Measurements from ENCODE around the gene CCDC12. TPM values are rescaled to one million over a fixed set of nuclear protein-coding genes. Genes with fewer than 3 reads are reported as not detected.

The CCDC12 gene
- polyA plus RNA-seq, 4 donors = 59.7 to 84.5 (median 76.0) TPM

- WGBS, 3 donors = 74 to 80% (median 77%) methylated on average over 22 of the region's 22 CpGs
- H3K4me1 ChIP-seq (ENCODE audit: control insufficient read depth in 3 of 3, insufficient read depth in 2 of 3, low read depth in 1 of 3, low read length in 2 of 3) = no peaks in the 10 kb centered on the region
- H3K36me3 ChIP-seq (ENCODE audit: control insufficient read depth in 3 of 3, insufficient read depth in 2 of 3, low read depth in 1 of 3, low read length in 3 of 3) = peaks cover 0 to 2% (median 0%) of the 10 kb centered on the region in 3 donors
- no peak overlapping the region for H3K27ac ChIP-seq (ENCODE audit: low read depth in 1 of 3, low read length in 2 of 3)
- no peaks in the 10 kb centered on the region for H3K9me3 ChIP-seq (ENCODE audit: control insufficient read depth in 2 of 2, insufficient read depth in 1 of 2, low read depth in 1 of 2, low read length in 1 of 2)
- peaks cover 0 to 20% (median 4%) of the 10 kb centered on the region in 3 donors for H3K27me3 ChIP-seq (ENCODE audit: control insufficient read depth in 3 of 3, insufficient read depth in 3 of 3, low read length in 3 of 3)
- DNase-seq (no peak), FAIRE-seq (no peak)
- H3K4me3 ChIP-seq (ENCODE audit: low read depth in 1 of 3, low read length in 3 of 3) = no peak overlapping the region
Measured at GRCh38 chr3:46899151-46900006, 77.2 kb downstream of the CCDC12 start.

GRCh38 chr3:46898321-46899150, 78.0 kb downstream of the CCDC12 start:
- Histone ChIP-seq H3K36me3 (ENCODE audit: control insufficient read depth in 3 of 3, insufficient read depth in 2 of 3, low read depth in 1 of 3, low read length in 3 of 3) (peaks cover 0 to 2% (median 0%) of the 10 kb centered on the region in 3 donors), H3K9me3 (ENCODE audit: control insufficient read depth in 2 of 2, insufficient read depth in 1 of 2, low read depth in 1 of 2, low read length in 1 of 2) (no peaks in the 10 kb centered on the region), H3K4me1 (ENCODE audit: control insufficient read depth in 3 of 3, insufficient read depth in 2 of 3, low read depth in 1 of 3, low read length in 2 of 3) (no peaks in the 10 kb centered on the region), H3K4me3 (ENCODE audit: low read depth in 1 of 3, low read length in 3 of 3) (no peak overlapping the region), H3K27me3 (ENCODE audit: control insufficient read depth in 3 of 3, insufficient read depth in 3 of 3, low read length in 3 of 3) (peaks cover 0 to 24% (median 4%) of the 10 kb centered on the region in 3 donors), H3K27ac (ENCODE audit: low read depth in 1 of 3, low read length in 2 of 3) (no peak overlapping the region)
- DNase-seq (peak in 1 of 2 donors; percentile 25), FAIRE-seq (no peak)
- 14 to 20% (median 14%) methylated on average over 51 to 69 of the region's 71 CpGs for WGBS, 3 donors

GRCh38 chr3:46897829-46898320, 78.7 kb downstream of the CCDC12 start:
- Histone ChIP-seq H3K27me3 (ENCODE audit: control insufficient read depth in 3 of 3, insufficient read depth in 3 of 3, low read length in 3 of 3) (peaks cover 0 to 30% (median 4%) of the 10 kb centered on the region in 3 donors), H3K4me1 (ENCODE audit: control insufficient read depth in 3 of 3, insufficient read depth in 2 of 3, low read depth in 1 of 3, low read length in 2 of 3) (peaks cover 0 to 1% (median 0%) of the 10 kb centered on the region in 3 donors), H3K36me3 (ENCODE audit: control insufficient read depth in 3 of 3, insufficient read depth in 2 of 3, low read depth in 1 of 3, low read length in 3 of 3) (no peaks in the 10 kb centered on the region), H3K4me3 (ENCODE audit: low read depth in 1 of 3, low read length in 3 of 3) (no peak overlapping the region), H3K9me3 (ENCODE audit: control insufficient read depth in 2 of 2, insufficient read depth in 1 of 2, low read depth in 1 of 2, low read length in 1 of 2) (no peaks in the 10 kb centered on the region), H3K27ac (ENCODE audit: low read depth in 1 of 3, low read length in 2 of 3) (no peak overlapping the region)
- WGBS, 3 donors = 61 to 71% (median 70%) methylated on average over 15 of the region's 15 CpGs
- no peak for DNase-seq
- no peak for FAIRE-seq

GRCh38 chr3:46897031-46897430, 79.5 kb downstream of the CCDC12 start:
- 88 to 96% (median 93%) methylated on average over 2 of the region's 2 CpGs for WGBS, 3 donors
- Histone ChIP-seq H3K4me3 (ENCODE audit: low read depth in 1 of 3, low read length in 3 of 3) (no peak overlapping the region), H3K27me3 (ENCODE audit: control insufficient read depth in 3 of 3, insufficient read depth in 3 of 3, low read length in 3 of 3) (peaks cover under 1 to 39% (median 4%) of the 10 kb centered on the region in 3 donors)

GRCh38 chr3:46896386-46896785, 80.2 kb downstream of the CCDC12 start:
- no peak overlapping the region for H3K4me3 ChIP-seq (ENCODE audit: low read depth in 1 of 3, low read length in 3 of 3)
- no peak overlapping the region for H3K27ac ChIP-seq (ENCODE audit: low read depth in 1 of 3, low read length in 2 of 3)
- H3K4me1 ChIP-seq (ENCODE audit: control insufficient read depth in 3 of 3, insufficient read depth in 2 of 3, low read depth in 1 of 3, low read length in 2 of 3) = peaks cover 0 to 13% (median 0%) of the 10 kb centered on the region in 3 donors
- no peaks in the 10 kb centered on the region for H3K36me3 ChIP-seq (ENCODE audit: control insufficient read depth in 3 of 3, insufficient read depth in 2 of 3, low read depth in 1 of 3, low read length in 3 of 3)
- H3K27me3 ChIP-seq (ENCODE audit: control insufficient read depth in 3 of 3, insufficient read depth in 3 of 3, low read length in 3 of 3) = peaks cover 3 to 45% (median 4%) of the 10 kb centered on the region in 3 donors
- H3K9me3 ChIP-seq (ENCODE audit: control insufficient read depth in 2 of 2, insufficient read depth in 1 of 2, low read depth in 1 of 2, low read length in 1 of 2) = no peaks in the 10 kb centered on the region
- DNase-seq (no peak), FAIRE-seq (no peak)
- 68 to 85% (median 74%) methylated on average over 5 of the region's 5 CpGs for WGBS, 3 donors

More at GRCh38 chr3:46897031-46897430, 79.5 kb downstream of the CCDC12 start:
- Histone ChIP-seq H3K36me3 (ENCODE audit: control insufficient read depth in 3 of 3, insufficient read depth in 2 of 3, low read depth in 1 of 3, low read length in 3 of 3) (no peaks in the 10 kb centered on the region), H3K9me3 (ENCODE audit: control insufficient read depth in 2 of 2, insufficient read depth in 1 of 2, low read depth in 1 of 2, low read length in 1 of 2) (no peaks in the 10 kb centered on the region), H3K27ac (ENCODE audit: low read depth in 1 of 3, low read length in 2 of 3) (no peak overlapping the region), H3K4me1 (ENCODE audit: control insufficient read depth in 3 of 3, insufficient read depth in 2 of 3, low read depth in 1 of 3, low read length in 2 of 3) (peaks cover 0 to 10% (median 0%) of the 10 kb centered on the region in 3 donors)
- FAIRE-seq (no peak), DNase-seq (no peak)

- Histone ChIP-seq H3K27ac (ENCODE audit: low read depth in 1 of 3, low read length in 2 of 3) (no peak overlapping the region), H3K9me3 (ENCODE audit: control insufficient read depth in 2 of 2, insufficient read depth in 1 of 2, low read depth in 1 of 2, low read length in 1 of 2) (no peaks in the 10 kb centered on the region), H3K36me3 (ENCODE audit: control insufficient read depth in 3 of 3, insufficient read depth in 2 of 3, low read depth in 1 of 3, low read length in 3 of 3) (no peaks in the 10 kb centered on the region), H3K27me3 (ENCODE audit: control insufficient read depth in 3 of 3, insufficient read depth in 3 of 3, low read length in 3 of 3) (peaks cover 3 to 49% (median 4%) of the 10 kb centered on the region in 3 donors), H3K4me1 (ENCODE audit: control insufficient read depth in 3 of 3, insufficient read depth in 2 of 3, low read depth in 1 of 3, low read length in 2 of 3) (peaks cover 0 to 13% (median 0%) of the 10 kb centered on the region in 3 donors), H3K4me3 (ENCODE audit: low read depth in 1 of 3, low read length in 3 of 3) (no peak overlapping the region)
- DNase-seq (no peak), FAIRE-seq (no peak)
- 78 to 84% (median 79%) methylated on average over 4 of the region's 4 CpGs for WGBS, 3 donors
Measured at GRCh38 chr3:46895761-46896160, 80.8 kb downstream of the CCDC12 start.

- H3K27ac ChIP-seq (ENCODE audit: low read depth in 1 of 3, low read length in 2 of 3) = no peak overlapping the region
- peaks cover 0 to 13% (median 0%) of the 10 kb centered on the region in 3 donors for H3K4me1 ChIP-seq (ENCODE audit: control insufficient read depth in 3 of 3, insufficient read depth in 2 of 3, low read depth in 1 of 3, low read length in 2 of 3)
- 5 to 19% (median 14%) methylated on average over 5 of the region's 5 CpGs for WGBS, 3 donors
- H3K9me3 ChIP-seq (ENCODE audit: control insufficient read depth in 2 of 2, insufficient read depth in 1 of 2, low read depth in 1 of 2, low read length in 1 of 2) = no peaks in the 10 kb centered on the region
- no peaks in the 10 kb centered on the region for H3K36me3 ChIP-seq (ENCODE audit: control insufficient read depth in 3 of 3, insufficient read depth in 2 of 3, low read depth in 1 of 3, low read length in 3 of 3)
- DNase-seq (peak; percentile 55 to 81), FAIRE-seq (no peak)
- peaks cover 3 to 49% (median 4%) of the 10 kb centered on the region in 3 donors for H3K27me3 ChIP-seq (ENCODE audit: control insufficient read depth in 3 of 3, insufficient read depth in 3 of 3, low read length in 3 of 3)
- H3K4me3 ChIP-seq (ENCODE audit: low read depth in 1 of 3, low read length in 3 of 3) = no peak overlapping the region
Measured at GRCh38 chr3:46895204-46895660, 81.3 kb downstream of the CCDC12 start.

- no peak for FAIRE-seq
- Histone ChIP-seq H3K4me1 (ENCODE audit: control insufficient read depth in 3 of 3, insufficient read depth in 2 of 3, low read depth in 1 of 3, low read length in 2 of 3) (peaks cover 0 to 20% (median 0%) of the 10 kb centered on the region in 3 donors), H3K36me3 (ENCODE audit: control insufficient read depth in 3 of 3, insufficient read depth in 2 of 3, low read depth in 1 of 3, low read length in 3 of 3) (no peaks in the 10 kb centered on the region), H3K27me3 (ENCODE audit: control insufficient read depth in 3 of 3, insufficient read depth in 3 of 3, low read length in 3 of 3) (peaks cover 3 to 55% (median 4%) of the 10 kb centered on the region in 3 donors), H3K27ac (ENCODE audit: low read depth in 1 of 3, low read length in 2 of 3) (no peak overlapping the region), H3K9me3 (ENCODE audit: control insufficient read depth in 2 of 2, insufficient read depth in 1 of 2, low read depth in 1 of 2, low read length in 1 of 2) (no peaks in the 10 kb centered on the region), H3K4me3 (ENCODE audit: low read depth in 1 of 3, low read length in 3 of 3) (no peak overlapping the region)
- no peak for DNase-seq
- WGBS, 3 donors = 71 to 90% (median 80%) methylated on average over 6 of the region's 6 CpGs
Measured at GRCh38 chr3:46894256-46894655, 82.3 kb downstream of the CCDC12 start.

Data from small intestine (tissue), 7 donors.